H9 (cell line): ENCODE measurements around the gene SMTNL2. TPM values are rescaled to one million over a fixed set of nuclear protein-coding genes. Genes with fewer than 3 reads are reported as not detected.

Source experiments
- DNase-seq: peaks from one replicate; pipeline ENCODE4 v3.0.0-alpha.2; 2017
- H2AFZ ChIP-seq: one replicate; pipeline ENCODE4 v1.6.1; 2013; ENCODE audit warnings: mild to moderate bottlenecking, low read length, control low read depth, moderate library complexity
- H2AK5ac ChIP-seq: 2 replicates; pipeline ENCODE4 v1.6.1; 2013; ENCODE audit warnings: low read length, control low read depth, mixed read lengths; ENCODE audit not compliant: insufficient read length
- H2BK120ac ChIP-seq: one replicate; pipeline ENCODE4 v1.6.1; 2013; ENCODE audit warnings: low read depth, mild to moderate bottlenecking, low read length, control low read depth, inconsistent platforms; ENCODE audit not compliant: poor library complexity, severe bottlenecking
- H2BK12ac ChIP-seq: 2 replicates; pipeline ENCODE4 v1.6.1; 2013; ENCODE audit warnings: low read length, control low read depth, mixed read lengths, low read depth; ENCODE audit not compliant: insufficient read length
- H2BK15ac ChIP-seq: 2 replicates; pipeline ENCODE4 v1.6.1; 2013; ENCODE audit warnings: low read depth, low read length, control low read depth
- H2BK20ac ChIP-seq: one replicate; pipeline ENCODE4 v1.6.1; 2013; ENCODE audit warnings: low read depth, mild to moderate bottlenecking, low read length, control low read depth, inconsistent platforms; ENCODE audit not compliant: poor library complexity, severe bottlenecking
- H2BK5ac ChIP-seq: 2 replicates; pipeline ENCODE4 v1.6.1; 2013; ENCODE audit warnings: low read length, control low read depth, mixed read lengths; ENCODE audit not compliant: insufficient read length
- H3K14ac ChIP-seq: 2 replicates; pipeline ENCODE4 v1.6.1; 2013; ENCODE audit warnings: low read length, control low read depth; ENCODE audit not compliant: insufficient read depth
- H3K18ac ChIP-seq: 2 replicates; pipeline ENCODE4 v1.6.1; 2013; ENCODE audit warnings: low read depth, mild to moderate bottlenecking, mixed read lengths, low read length, control low read depth; ENCODE audit not compliant: insufficient read length
- H3K23ac ChIP-seq: 2 replicates; pipeline ENCODE4 v1.6.1; 2013; ENCODE audit warnings: low read length, control low read depth, mixed read lengths, low read depth; ENCODE audit not compliant: insufficient read length
- H3K23me2 ChIP-seq: 2 replicates; pipeline ENCODE4 v1.6.1; 2013; ENCODE audit warnings: low read depth, mild to moderate bottlenecking, mixed read lengths, low read length, control low read depth; ENCODE audit not compliant: insufficient read length, poor library complexity, severe bottlenecking
- H3K27ac ChIP-seq: 2 replicates; pipeline ENCODE4 v1.5.1; 2013; ENCODE audit warnings: low read length, control low read depth, mixed read lengths, low read depth; ENCODE audit not compliant: insufficient read length
- H3K27me3 ChIP-seq: 2 replicates; pipeline ENCODE4 v1.6.1; 2013; ENCODE audit warnings: low read length, control low read depth, inconsistent platforms; ENCODE audit not compliant: insufficient read depth
- H3K4ac ChIP-seq: 2 replicates; pipeline ENCODE4 v1.6.1; 2013; ENCODE audit warnings: low read depth, mild to moderate bottlenecking, control low read depth, inconsistent platforms, low read length, moderate library complexity
- H3K4me1 ChIP-seq: 2 replicates; pipeline ENCODE4 v1.6.1; 2013; ENCODE audit warnings: low read length, control low read depth, inconsistent platforms; ENCODE audit not compliant: insufficient read depth
- H3K4me2 ChIP-seq: 2 replicates; pipeline ENCODE4 v1.6.1; 2013; ENCODE audit warnings: low read length, control low read depth, mixed read lengths; ENCODE audit not compliant: insufficient read length, insufficient read depth
- H3K56ac ChIP-seq: 2 replicates; pipeline ENCODE4 v1.6.1; 2013; ENCODE audit warnings: low read depth, mild to moderate bottlenecking, mixed read lengths, low read length, control low read depth; ENCODE audit not compliant: insufficient read length
- H3K79me1 ChIP-seq: 2 replicates; pipeline ENCODE4 v1.6.1; 2013; ENCODE audit warnings: low read depth, mild to moderate bottlenecking, moderate library complexity, low read length, control low read depth, inconsistent platforms; ENCODE audit not compliant: insufficient read depth, poor library complexity, severe bottlenecking
- H3K79me2 ChIP-seq: 2 replicates; pipeline ENCODE4 v1.6.1; 2013; ENCODE audit warnings: low read length, control low read depth, inconsistent platforms; ENCODE audit not compliant: insufficient read depth
- H3K9ac ChIP-seq: 2 replicates; pipeline ENCODE4 v1.6.1; 2013; ENCODE audit warnings: low read length, control low read depth, mixed read lengths; ENCODE audit not compliant: insufficient read length; ENCODE audit errors: extremely low read depth
- H3K9me3 ChIP-seq: one replicate; pipeline ENCODE4 v1.6.1; 2013; ENCODE audit warnings: low read depth, low read length, inconsistent platforms; ENCODE audit not compliant: control insufficient read depth
- H3T11ph ChIP-seq: one replicate; pipeline ENCODE4 v1.6.1; 2013; ENCODE audit warnings: mild to moderate bottlenecking, low read length, control low read depth, inconsistent platforms
- H4K20me1 ChIP-seq: one replicate; pipeline ENCODE4 v1.6.1; 2013; ENCODE audit not compliant: control insufficient read depth, insufficient read length, insufficient read depth
- H4K5ac ChIP-seq: 2 replicates; pipeline ENCODE4 v1.6.1; 2013; ENCODE audit warnings: low read depth, mild to moderate bottlenecking, mixed read lengths, low read length, control low read depth; ENCODE audit not compliant: insufficient read length
- H4K8ac ChIP-seq: replicated peaks from 2 replicates; pipeline ENCODE4 v1.6.1; 2013; ENCODE audit warnings: low read length, control low read depth, mixed read lengths, low read depth; ENCODE audit not compliant: insufficient read length
- H4K91ac ChIP-seq: 2 replicates; pipeline ENCODE4 v1.6.1; 2013; ENCODE audit warnings: low read depth, mild to moderate bottlenecking, moderate library complexity, mixed read lengths, low read length, control low read depth; ENCODE audit not compliant: insufficient read length
- H3K27ac Mint-ChIP-seq, 3 experiments: 2 replicates in 2 of 3; 3 replicates in 1 of 3; pipeline ENCODE4 v1.8.0; 2020 to 2021; ENCODE audit warnings: mixed read lengths in 3 of 3, mild to moderate bottlenecking in 1 of 3, moderate library complexity in 1 of 3
- H3K27me3 Mint-ChIP-seq: 2 replicates; pipeline ENCODE4 v1.8.0; 2021; ENCODE audit warnings: low read depth, mild to moderate bottlenecking, moderate library complexity, mixed read lengths
- H3K36me3 Mint-ChIP-seq, 3 experiments: 2 replicates in 2 of 3; 3 replicates in 1 of 3; pipeline ENCODE4 v1.8.0; 2020 to 2021; ENCODE audit warnings: low read depth in 3 of 3, mixed read lengths in 3 of 3; ENCODE audit not compliant: insufficient read depth in 1 of 3
- H3K4me1 Mint-ChIP-seq, 2 experiments: 2 replicates each; pipeline ENCODE4 v1.8.0; 2020; ENCODE audit warnings: mixed read lengths in 2 of 2
- H3K4me3 Mint-ChIP-seq, 2 experiments: 2 replicates in 1 of 2; 3 replicates in 1 of 2; pipeline ENCODE4 v1.8.0; 2020 to 2021; ENCODE audit warnings: mild to moderate bottlenecking in 2 of 2, mixed read lengths in 2 of 2, moderate library complexity in 1 of 2
- H3K9me3 Mint-ChIP-seq, 2 experiments: 2 replicates in 1 of 2; 3 replicates in 1 of 2; pipeline ENCODE4 v1.8.0; 2020; ENCODE audit warnings: mild to moderate bottlenecking in 2 of 2, mixed read lengths in 2 of 2, moderate library complexity in 1 of 2
- WGBS: extraction: QIAGEN DNeasy Blood & Tissue Kit; methylation state at CpG from one replicate; pipeline ENCODE4 v1.1.7; 2013; ENCODE audit warnings: missing lambda C conversion rate, low lambda C conversion rate, mixed read lengths; ENCODE audit not compliant: insufficient read length; ENCODE audit errors: extremely low coverage; 5-methylcytosine and 5-hydroxymethylcytosine counted together
- total RNA-seq: library from RNA; stranded (reverse); gene quantifications from 2 replicates; pipeline ENCODE4 v1.2.1, GENCODE V29; 2021
- TF ChIP-seq, protein P1 (sequence below): fragments of 200-600 bp; sonication (generic); conservative IDR thresholded peaks from 3 replicates; pipeline ENCODE4 v1.8.0; 2021; ENCODE audit warnings: antibody characterized with exemption, mild to moderate bottlenecking

SMTNL2 gene
- total RNA-seq, 1 experiment from 2014 or later: 0.77 TPM

DNA sequence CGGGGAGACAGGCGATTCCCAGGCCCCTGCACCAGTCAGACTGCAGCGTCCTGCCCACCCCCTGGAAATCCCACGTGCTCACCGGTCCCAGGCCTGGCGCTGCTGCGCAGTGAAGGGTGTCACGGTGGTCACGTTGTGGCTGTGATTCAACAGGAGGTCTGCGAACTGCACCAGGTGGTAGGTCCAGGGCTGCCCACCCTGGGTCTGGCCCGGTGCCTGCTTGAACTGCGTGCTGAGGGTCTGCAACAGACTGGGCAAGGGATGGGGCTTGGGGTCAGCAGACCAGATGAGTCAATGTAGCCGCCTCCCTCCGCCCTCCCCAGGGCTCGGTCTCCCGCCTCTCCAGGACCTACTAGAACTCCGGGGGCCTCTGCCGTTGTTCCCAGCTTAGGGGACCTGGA is 36.3 kb upstream of the SMTNL2 start:
- Histone ChIP-seq H3K14ac (no peak overlapping the region), H3K27ac (no peak overlapping the region), H3K9ac (no peak overlapping the region), H2BK20ac (no peak overlapping the region), H3K4ac (no peak overlapping the region), H3K79me2 (no peaks in the 10 kb centered on the region), H2AK5ac (no peak overlapping the region), H4K20me1 (peaks cover 3% of the 10 kb centered on the region), H4K91ac (no peak overlapping the region), H2AFZ (no peak overlapping the region), H3K9me3 (no peaks in the 10 kb centered on the region), H3K4me2 (no peak overlapping the region), H2BK15ac (no peak overlapping the region), H3K27me3 (no peaks in the 10 kb centered on the region), H3K23ac (no peak overlapping the region), H3T11ph (no peak overlapping the region), H3K79me1 (no peaks in the 10 kb centered on the region), H3K18ac (no peak overlapping the region), H4K8ac (no peak overlapping the region), H2BK5ac (no peak overlapping the region), H3K56ac (no peak overlapping the region), H4K5ac (no peak overlapping the region), H3K23me2 (no peaks in the 10 kb centered on the region), H3K4me1 (no peaks in the 10 kb centered on the region), H2BK12ac (no peak overlapping the region), H2BK120ac (no peak overlapping the region)
- peak overlapping the region in 1 of 3 experiments; percentile 53; a peak in 1 of 7 replicates for H3K27ac Mint-ChIP-seq
- H3K27me3 Mint-ChIP-seq: no peaks in the 10 kb centered on the region
- H3K9me3 Mint-ChIP-seq: no peaks in the 10 kb centered on the region
- WGBS: no CpG with 5 or more reads among the region's 18 CpGs
- DNase-seq: peak; percentile 32
- H3K4me1 Mint-ChIP-seq: peaks cover 0 to 2% of the 10 kb centered on the region in 2 experiments; a peak in 2 of 4 replicates
- H3K36me3 Mint-ChIP-seq: peaks cover 42 to 86% (median 75%) of the 10 kb centered on the region in 3 experiments; a peak in 6 of 7 replicates
- H3K4me3 Mint-ChIP-seq: no peak overlapping the region
- TF ChIP-seq, protein P1, sequence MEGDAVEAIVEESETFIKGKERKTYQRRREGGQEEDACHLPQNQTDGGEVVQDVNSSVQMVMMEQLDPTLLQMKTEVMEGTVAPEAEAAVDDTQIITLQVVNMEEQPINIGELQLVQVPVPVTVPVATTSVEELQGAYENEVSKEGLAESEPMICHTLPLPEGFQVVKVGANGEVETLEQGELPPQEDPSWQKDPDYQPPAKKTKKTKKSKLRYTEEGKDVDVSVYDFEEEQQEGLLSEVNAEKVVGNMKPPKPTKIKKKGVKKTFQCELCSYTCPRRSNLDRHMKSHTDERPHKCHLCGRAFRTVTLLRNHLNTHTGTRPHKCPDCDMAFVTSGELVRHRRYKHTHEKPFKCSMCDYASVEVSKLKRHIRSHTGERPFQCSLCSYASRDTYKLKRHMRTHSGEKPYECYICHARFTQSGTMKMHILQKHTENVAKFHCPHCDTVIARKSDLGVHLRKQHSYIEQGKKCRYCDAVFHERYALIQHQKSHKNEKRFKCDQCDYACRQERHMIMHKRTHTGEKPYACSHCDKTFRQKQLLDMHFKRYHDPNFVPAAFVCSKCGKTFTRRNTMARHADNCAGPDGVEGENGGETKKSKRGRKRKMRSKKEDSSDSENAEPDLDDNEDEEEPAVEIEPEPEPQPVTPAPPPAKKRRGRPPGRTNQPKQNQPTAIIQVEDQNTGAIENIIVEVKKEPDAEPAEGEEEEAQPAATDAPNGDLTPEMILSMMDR: no peak
